Measurements from ENCODE around the gene GEMIN7.

GEMIN7 gene

GRCh38 chr19:45095496-45096413, 16.7 kb downstream of the GEMIN7 start:
- TF ChIP-seq CTCF (IDR thresholded peaks at IDR 0.05; ENCODE audit: low read depth, low read length, missing control alignments): no peak
- DNase-seq (ENCODE audit: extremely low read depth, low read depth): no peak
- no peak overlapping the region for H3K4me3 ChIP-seq (replicated peaks; ENCODE audit: low read depth, low read length)

GRCh38 chr19:45096700-45097099, 17.6 kb downstream of the GEMIN7 start:
- no peak overlapping the region for H3K4me3 ChIP-seq (replicated peaks; ENCODE audit: low read depth, low read length)
- TF ChIP-seq CTCF (IDR thresholded peaks at IDR 0.05; ENCODE audit: low read depth, low read length, missing control alignments): no peak
- DNase-seq (ENCODE audit: extremely low read depth, low read depth): no peak

GRCh38 chr19:45097450-45097775, 18.4 kb downstream of the GEMIN7 start:
- no peak overlapping the region for H3K4me3 ChIP-seq (replicated peaks; ENCODE audit: low read depth, low read length)
- TF ChIP-seq CTCF (IDR thresholded peaks at IDR 0.05; ENCODE audit: low read depth, low read length, missing control alignments): no peak
- DNase-seq (ENCODE audit: extremely low read depth, low read depth): no peak

GRCh38 chr19:45097776-45098520, 18.9 kb downstream of the GEMIN7 start:
- no peak for TF ChIP-seq CTCF (IDR thresholded peaks at IDR 0.05; ENCODE audit: low read depth, low read length, missing control alignments)
- DNase-seq (ENCODE audit: extremely low read depth, low read depth): peak; percentile 84
- H3K4me3 ChIP-seq (replicated peaks; ENCODE audit: low read depth, low read length): peak overlapping the region; percentile 14

GRCh38 chr19:45098521-45099466, 19.7 kb downstream of the GEMIN7 start:
- DNase-seq (ENCODE audit: extremely low read depth, low read depth): no peak
- no peak for TF ChIP-seq CTCF (IDR thresholded peaks at IDR 0.05; ENCODE audit: low read depth, low read length, missing control alignments)
- H3K4me3 ChIP-seq (replicated peaks; ENCODE audit: low read depth, low read length): peak overlapping the region; percentile 14; the same call in 1 of the 2 replicates

- no peak for TF ChIP-seq CTCF (IDR thresholded peaks at IDR 0.05; ENCODE audit: low read depth, low read length, missing control alignments)
- no peak overlapping the region for H3K4me3 ChIP-seq (replicated peaks; ENCODE audit: low read depth, low read length)
- DNase-seq (ENCODE audit: extremely low read depth, low read depth): no peak
These were observed 20.6 kb downstream of the GEMIN7 start for GRCh38 chr19:45099467-45100191.
